GM12801 (cell line): Measurements from ENCODE around the gene SLC22A5.

Source experiments
- CTCF ChIP-seq: IDR thresholded peaks from one replicate; pipeline ENCODE4 v1.5.1; 2011; ENCODE audit warnings: control low read depth; ENCODE audit not compliant: insufficient read length; ENCODE audit errors: extremely low read depth

Gene SLC22A5

GRCh38 chr5:132397224-132397623 is 27.7 kb downstream of the SLC22A5 start:
- no peak for TF ChIP-seq CTCF

DNA sequence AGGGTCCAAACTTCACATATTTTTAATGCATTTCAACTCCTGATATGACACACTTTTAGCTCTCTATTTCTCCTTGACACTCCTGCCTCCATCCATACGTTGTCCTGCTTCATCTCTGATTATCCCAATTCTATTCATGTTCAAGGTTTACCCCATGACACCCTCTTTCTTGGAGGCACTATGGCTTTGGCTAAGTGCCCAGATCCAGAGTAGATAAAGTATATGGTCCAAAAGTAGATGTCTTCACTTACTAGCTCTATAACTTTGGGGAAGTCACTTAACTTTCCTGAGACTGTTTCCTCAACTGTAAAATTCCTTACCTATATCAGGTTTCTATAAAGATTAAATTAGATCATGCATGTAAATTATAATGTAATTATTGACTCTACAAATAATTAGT is 36.1 kb downstream of the SLC22A5 start:
- no peak for TF ChIP-seq CTCF

DNA sequence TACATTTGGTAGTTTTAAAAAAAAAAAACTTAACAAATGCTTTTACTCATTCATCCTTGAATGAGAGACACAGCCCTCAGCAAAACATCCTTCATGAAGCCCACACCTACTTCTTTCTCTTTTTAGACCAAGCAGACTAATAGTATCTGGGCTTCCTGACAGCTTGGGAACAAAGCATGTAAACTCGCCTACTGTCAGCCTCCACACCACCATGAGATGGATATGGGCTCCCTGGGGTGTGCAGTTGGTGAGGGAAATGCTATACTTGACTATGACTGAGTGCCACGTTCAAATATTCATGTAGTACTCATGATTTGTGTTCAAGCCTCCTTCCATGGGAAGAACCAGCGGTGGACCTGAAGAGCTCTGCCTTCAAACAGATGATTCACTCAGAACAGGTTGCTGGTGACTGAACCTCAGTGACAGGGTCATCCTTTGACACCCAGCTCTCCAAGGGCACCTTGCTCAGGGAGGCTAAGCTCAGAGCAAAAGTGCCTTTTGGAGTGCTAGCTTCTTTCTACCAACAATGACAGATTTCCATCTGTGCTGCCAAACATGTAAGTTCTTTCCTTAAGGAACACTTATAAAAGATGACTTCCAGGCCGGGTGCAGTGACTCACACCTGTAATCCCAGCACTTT is 36.8 kb downstream of the SLC22A5 start:
- no peak for TF ChIP-seq CTCF

GRCh38 chr5:132407970-132408369 is 38.5 kb downstream of the SLC22A5 start:
- TF ChIP-seq CTCF: no peak

- TF ChIP-seq CTCF: no peak
Observed at GRCh38 chr5:132408456-132408855, 38.9 kb downstream of the SLC22A5 start.

GRCh38 chr5:132408965-132409364 is 39.5 kb downstream of the SLC22A5 start:
- TF ChIP-seq CTCF: no peak

DNA sequence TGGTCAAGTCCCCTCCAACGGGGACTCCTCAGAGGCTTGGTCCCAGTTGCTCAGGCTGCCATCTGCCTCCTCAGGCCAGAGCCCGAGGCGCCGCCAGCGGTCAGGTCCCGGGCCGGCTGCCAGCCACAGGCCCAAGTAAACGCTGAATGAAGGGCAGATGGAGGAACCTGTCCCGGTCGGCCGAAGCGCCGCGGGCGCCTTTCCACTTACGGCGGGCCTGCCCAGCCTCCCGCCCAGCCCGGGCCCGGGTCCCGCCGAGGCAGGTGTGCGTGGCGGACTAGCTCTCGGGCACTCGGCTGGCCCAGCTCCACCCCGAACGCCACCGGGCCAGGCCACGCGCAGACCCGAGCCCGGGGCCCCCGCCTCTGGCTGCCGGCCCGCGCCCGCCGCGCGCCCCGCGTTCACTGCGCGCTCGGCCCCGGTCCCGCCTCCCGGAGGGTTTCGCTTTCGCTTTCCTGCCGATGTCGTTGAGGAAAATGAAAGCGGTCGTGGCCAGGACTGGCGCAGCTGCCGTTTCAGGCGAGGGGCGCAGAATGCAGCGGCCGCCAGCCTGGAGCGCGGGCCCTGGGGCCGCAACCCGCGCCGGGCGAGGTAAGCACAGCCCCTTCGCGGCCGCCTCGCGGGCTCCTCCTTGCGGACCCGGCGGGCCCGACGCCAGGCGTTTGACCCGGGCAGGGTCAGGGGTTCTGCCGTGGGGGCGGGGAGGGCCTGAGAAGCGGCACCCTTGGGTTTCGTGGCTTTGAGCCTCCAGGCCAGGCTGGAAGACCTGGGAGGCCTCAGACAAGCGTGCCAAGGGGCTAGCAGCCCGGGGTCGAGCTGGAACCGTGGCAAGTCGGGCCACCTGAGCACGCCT is 41.2 kb downstream of the SLC22A5 start:
- no peak for TF ChIP-seq CTCF
